Body of pancreas (tissue), 4 donors: ENCODE data around the gene CDAN1.

Experiments
- CTCF ChIP-seq, 7 experiments: fragments of 450-650 bp in 4 of 7; fragments of 200-600 bp in 3 of 7; sonication (generic) in 3 of 7; IDR thresholded peaks; one replicate each; pipeline ENCODE4 v1.5.1; 2016 to 2019; ENCODE audit warnings: antibody characterized with exemption in 7 of 7
- POLR2A ChIP-seq, 3 donors: fragments of 450-650 bp; IDR thresholded peaks; one replicate each; pipeline ENCODE4 v1.6.1; 2016; ENCODE audit warnings: antibody characterized with exemption in 3 of 3, mild to moderate bottlenecking in 2 of 3

GRCh38 chr15:42728972-42729371 lies 8.0 kb downstream of the CDAN1 start:
- no peak for TF ChIP-seq POLR2A (IDR thresholded peaks at IDR 0.05)
- TF ChIP-seq CTCF (IDR thresholded peaks at IDR 0.05): no peak
